EH (cell line): ENCODE results near the gene RFX4.
"Not testable (repeated sequence)": the region's sequence is repeated elsewhere in the genome, so short reads cannot be mapped to it uniquely, and the experiment has no call there.

Experiments used
- DNase-seq: peaks from one replicate; pipeline ENCODE4 v3.0.0-alpha.2; 2015; ENCODE audit warnings: low read depth

Gene RFX4

DNA sequence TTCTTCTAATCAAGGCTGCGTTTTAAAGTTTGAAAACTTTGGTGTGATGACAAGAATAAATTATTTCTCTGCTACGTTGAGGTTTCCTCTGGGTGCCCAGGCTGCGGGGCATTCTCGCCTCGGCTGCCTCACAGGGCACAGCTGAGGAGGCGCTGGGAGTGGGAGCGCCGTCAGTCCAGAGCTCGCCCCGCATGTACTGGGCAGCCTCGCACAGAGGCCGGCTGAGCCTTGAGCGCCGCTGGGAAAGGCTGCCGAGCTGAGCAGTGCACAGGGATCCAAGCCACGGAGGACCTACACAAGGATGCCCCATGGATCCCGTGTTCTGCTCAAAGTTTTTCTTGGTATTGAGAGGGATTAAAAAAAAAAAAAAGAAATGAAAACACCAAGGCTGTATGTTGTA lies 11.6 kb downstream of the RFX4 start:
- no peak for DNase-seq

DNA sequence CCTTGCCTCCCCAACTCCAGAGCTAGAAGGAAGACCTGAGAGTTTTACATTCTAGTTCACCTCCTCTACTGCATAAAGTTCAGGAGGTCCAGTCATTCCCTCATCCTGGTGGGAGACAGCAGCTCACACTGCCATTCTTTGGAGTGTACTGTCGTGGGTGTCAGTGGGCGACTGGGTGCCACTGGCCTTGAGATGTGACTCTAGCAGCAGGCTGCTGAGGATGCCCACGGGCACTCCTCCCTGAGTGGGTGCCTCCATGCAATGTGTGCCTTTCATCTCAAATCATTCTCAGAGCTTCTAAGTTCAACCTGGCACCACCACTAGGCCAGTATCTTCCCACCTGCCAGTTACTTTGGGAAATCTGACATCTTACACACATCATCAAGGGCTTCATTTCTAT lies 12.5 kb downstream of the RFX4 start:
- no peak for DNase-seq

DNA sequence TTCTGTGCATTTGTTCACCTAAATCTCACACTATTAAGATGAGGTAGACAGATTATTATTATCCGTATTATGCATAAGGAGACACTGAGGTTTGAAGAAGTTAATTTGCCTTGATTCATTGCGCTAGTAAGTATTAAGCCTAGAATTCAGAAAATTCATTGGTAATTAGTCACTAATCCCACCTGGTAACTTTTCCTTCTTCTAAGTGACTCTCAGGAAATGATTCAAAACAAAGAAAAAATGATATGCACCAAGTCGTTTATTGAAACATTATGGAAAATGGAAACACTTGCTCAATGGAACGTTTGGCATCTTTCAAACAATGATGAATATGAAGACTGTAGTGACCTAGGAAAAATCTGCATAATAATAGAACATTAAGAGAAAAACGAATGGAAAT lies 15.2 kb downstream of the RFX4 start:
- DNase-seq: no peak

DNA sequence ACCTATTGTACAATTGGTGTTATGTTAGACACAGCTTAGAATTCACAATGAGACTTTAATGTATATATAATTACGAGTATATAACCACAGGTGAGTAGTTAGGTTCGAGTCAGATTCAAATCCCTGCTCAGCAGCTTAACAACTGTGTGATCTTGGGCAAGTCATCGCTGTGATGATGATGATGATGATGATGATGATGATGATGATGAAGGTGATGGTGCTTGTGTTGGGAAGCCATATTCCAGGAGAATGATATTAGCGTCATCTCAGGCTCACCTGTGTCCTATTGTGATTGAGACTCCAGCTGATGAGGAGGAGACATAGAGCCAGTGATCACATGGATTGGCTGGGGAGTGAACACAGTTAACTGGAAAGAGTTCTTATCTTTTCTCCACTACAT lies 16.5 kb downstream of the RFX4 start:
- DNase-seq: no peak

DNA sequence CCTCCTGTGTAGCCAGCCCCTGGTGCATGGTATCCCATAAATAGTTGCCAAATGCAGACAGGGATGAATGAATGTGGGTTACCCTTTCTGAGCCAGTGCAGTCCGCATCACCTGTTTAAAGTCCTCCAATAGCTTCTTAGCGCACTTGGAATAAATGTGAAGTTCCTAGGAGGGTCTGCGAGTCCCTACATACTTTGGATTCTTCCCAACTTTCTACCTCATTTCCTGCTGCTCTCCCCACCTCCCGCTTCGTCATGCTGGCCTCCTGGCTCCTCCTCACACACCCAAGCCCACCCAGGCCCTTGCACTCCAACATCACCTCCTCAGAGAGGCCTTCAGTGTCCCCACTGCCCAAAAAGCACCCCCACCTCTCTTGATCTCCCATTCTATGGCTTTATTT lies 17.7 kb downstream of the RFX4 start:
- no peak for DNase-seq

DNA sequence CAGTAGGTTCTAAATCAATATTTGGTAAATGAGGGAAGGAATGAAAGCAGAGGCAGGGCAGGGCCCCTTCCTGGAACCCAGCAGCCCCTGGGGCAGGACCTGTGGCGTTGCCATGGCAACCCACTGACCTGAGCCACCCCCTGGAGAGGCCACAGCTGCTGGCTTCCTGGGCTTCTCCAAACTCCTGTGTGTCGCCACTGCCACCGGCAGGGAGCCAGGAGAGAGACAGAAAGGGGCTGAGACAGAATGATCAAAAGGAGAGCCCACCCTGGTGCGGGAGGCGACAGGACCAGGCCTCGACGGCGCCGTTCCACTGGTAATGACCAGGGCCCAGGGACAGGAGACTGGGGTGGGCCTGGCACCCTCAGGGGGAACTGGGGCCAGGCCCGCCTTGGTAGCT lies 18.2 kb downstream of the RFX4 start:
- no peak for DNase-seq

DNA sequence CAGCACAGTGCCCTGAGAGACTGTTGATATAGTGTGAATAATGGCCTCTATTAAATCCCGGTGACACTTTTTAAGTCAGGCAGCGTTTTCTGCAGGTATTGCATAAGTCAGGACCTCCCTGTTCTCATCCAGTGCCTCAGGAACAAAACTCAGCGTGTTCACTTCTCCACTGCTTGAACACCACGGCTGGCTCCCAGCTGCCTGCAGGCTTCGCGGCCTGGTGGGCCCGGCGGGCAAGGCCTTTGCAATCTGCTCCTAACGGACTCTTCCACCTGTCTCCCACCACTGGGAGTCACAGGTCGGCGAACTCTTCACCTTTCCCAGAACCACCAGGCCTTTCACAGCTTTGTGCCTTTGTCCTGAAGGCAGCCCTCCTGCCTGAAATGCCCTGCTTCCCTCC lies 18.7 kb downstream of the RFX4 start:
- no peak for DNase-seq

DNA sequence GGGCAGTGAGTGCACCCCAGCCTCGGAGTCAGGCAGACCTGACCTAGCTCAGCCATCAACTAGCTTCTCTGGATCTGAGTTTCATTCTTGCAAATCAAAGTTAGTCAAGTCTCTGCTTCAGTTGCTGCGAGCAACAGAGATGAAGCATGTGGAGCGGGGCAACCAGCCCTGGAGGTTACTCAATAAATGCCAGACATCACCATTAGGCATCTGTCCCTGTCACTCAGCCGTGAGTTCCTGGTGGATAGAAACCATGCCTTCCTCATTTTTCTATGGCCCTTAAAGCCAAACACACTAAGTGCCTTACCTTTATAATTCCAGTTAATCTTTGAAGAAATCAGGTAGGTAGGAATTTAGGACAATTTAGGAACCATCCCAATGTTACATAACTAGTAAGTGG lies 19.3 kb downstream of the RFX4 start:
- no peak for DNase-seq

DNA sequence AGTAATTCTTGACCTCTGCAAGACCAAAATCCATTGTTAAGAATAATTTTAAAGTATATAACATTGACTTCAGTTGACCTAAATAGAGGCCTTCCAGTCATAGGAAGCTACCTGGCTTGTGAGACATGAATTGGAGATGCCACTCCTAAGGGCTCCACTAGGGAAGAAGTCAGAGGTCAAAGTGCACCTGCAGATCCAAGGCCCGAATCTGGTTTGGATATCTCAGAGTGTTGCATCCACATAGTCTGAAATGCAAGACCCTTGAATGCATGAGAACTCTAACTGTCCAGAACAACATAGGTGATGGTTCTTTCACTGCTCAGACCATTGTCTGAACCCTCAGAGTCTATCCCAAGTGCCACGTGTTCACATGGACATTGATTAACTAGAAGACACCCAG lies 22.4 kb downstream of the RFX4 start:
- DNase-seq: no peak

DNA sequence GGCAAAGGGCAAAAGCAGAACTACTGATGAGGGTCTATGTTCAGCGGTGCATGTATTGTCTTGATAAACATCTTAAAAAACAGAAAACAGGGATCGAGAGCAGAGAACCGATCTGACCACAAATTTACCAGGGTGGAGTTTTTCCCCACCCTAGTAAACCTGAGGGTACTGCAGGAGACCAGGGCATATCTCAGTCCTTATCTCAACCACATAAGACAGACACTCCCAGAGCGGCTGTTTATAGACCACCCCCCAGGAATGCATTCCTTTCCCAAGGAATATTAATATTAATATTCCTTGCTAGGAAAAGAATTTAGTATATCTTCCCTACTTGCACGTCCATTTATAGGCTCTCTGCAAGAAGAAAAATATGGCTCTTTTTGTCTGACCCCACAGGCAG lies 37.8 kb downstream of the RFX4 start:
- not testable (repeated sequence) for DNase-seq

DNA sequence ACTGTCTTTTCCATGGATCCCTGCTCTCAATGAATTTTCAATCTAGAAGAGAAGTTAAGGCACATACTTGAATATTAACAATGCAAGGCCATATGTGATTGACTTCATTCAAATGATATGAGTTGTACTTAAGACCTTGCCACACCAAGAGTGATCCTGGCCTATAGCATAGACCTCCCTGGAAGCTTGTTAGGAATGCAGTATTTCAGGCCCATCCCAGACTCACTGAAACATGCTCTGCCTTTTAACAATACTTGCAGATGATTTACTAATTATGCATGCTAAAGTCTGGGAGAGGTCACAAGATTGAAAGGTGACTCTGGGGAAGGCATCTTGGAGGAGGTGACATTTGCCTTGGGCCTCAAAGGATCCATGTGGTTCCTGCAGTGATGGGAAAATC lies 43.2 kb downstream of the RFX4 start:
- DNase-seq: no peak

DNA sequence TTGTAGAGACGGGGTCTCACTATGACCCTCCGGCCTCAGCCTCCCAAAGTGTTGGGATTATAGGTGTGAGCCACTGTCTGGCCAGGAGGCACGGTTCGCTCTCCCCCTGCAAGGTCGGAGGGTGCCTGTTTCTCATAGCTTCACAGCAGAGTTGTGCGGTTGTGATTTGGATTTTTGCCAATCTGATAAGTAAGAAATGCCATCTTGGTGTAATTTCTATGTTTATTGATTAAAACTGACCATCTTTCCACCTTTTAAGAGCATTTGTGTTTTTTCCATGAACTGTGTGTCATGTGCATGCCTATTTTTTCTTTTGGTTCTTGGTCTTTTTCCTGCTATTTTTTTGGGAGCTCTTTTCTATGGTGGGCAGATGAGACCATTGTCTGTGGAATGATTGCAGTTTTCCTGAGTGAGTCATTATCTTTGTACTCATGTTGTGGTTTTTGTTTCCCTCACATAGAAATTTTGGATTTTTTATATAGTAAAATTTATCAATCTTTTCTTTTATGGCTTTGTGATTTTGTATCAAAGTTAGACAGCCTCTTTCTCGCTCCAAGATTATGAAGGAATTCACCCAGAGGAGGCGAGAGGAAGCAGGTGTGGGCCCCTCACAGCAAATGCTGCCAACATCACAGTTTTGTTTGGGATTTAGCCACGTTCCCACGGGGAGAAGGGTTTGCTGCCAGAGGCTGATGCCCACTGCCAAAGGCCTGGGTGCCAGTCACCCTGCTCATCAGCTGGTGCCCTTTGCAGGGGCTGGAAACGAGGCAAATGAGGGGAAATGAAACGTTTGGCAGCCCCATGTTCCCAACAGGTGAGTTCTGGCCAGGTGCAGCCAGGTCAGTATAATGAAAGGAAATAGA lies 47.2 kb downstream of the RFX4 start:
- peak; percentile 48 for DNase-seq

DNA sequence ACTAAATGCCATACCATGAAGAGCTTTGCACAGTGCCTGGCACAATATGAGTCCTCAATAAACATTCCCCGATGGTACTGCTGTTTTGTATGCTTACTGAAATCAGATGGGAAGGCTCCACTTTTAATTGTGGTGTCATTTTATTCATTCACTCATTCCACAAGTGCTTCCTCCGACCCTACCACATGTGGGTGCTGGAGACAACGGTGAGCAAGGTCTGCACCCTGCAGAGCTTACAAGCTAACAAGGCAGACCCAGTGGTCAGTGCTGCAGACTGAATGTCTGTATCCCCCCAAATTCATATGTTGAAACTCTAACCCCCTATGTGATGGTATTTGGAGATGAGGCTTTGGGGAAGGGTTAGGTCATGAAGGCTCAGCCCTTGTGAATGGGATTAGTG lies 48.3 kb downstream of the RFX4 start:
- no peak for DNase-seq

DNA sequence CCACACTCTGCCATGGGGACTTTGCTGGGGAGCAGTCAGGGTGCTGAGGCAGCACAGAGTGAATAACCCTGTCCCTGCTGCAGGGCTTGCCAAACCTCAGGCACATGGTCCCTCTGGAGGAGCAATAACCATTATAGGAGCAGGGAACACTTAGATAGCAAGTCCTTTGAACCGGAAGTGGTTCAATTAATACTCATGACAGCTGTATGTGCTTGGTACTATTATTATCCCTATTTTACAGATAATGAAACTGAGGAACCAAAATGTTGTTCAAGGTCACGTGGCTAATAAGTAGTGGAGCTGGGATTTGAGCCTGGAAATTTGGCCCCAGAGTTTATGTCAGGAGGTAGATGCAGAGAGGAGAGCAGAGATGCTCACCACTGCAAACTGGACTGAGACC lies 49.0 kb downstream of the RFX4 start:
- DNase-seq: no peak

DNA sequence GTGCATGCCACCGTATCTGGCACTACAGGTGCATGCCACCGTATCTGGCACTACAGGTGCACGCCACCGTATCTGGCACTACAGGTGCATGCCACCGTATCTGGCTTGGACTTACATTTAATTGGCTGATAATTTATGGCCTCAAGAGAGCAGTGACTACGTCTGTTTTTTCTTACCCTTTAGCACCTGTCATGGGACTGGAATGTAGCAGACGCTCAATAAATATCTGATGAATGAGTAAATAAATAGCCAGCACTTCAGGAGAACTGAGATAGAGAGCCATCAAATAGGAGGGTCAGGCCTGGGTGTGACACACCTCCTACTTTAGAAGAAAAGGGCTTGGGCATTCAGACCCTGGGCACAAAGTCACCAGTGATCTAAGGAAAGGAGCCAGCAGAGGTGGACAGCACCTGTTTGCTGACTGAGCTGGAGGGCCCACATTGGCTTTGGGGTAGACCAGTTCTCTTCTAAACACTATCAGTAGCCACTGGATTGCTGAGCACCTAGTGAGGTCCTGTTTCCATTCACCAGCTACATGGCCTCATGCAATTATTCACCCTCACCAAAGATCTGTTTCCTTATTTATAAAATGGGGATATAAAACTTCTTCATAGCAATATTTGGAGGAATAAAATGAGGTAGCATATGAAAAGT lies 50.1 kb downstream of the RFX4 start:
- DNase-seq: peak; percentile 31

DNA sequence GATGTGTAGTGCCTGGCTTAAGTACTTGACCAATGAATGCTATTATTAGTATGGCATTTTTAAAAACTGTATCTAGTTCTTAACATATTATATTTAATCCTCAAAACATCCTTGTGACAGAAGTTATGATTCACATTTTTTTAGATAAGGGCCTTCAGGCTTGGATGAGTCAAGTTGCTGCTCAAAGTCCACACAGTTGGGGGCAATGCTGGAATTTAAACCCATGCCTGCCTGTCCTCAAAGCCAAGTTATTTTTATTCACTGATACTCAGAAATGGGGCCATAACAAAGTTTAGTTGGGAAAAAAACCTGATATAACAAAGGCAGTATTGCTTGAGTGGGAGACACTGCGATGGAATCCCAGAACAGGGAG lies 50.6 kb downstream of the RFX4 start:
- DNase-seq: peak; percentile 57

DNA sequence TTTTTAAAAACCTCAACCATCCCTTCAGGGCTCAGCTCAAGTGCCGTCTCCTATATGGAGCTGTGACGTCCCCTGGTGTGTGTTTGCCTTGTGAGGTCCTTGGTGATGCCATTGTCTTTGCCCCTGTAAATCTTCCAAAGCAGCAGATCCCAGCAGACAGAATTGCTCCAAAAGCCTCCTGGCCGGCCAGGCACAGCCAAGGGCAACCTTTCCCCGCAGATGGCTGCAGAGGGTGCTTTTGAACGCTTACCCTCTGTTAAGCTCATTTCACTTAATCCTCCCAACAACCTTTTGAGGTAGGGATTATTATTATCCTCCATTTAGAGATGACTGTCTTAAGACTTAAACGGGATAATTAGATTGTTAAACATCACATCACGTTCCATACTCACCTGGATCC lies 51.4 kb downstream of the RFX4 start:
- DNase-seq: no peak

DNA sequence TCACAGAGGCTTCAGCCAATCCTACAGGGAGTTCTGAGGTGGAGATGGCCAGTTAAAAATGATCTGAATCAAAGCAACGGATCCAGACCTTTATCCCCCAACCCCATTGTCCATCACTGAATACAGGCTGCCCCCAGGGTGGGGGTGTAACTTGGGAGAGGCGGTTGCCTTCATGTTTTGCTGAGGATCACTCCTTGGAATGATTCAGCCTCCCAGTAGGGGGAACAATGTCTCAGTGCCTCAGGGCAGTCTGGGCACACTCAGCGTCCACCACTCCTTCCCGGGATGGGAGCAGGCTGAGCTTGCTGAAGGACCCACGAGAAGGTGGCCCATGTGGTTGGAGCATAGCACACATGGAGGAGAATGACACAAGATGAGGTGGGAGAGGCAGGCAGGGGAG lies 60.2 kb downstream of the RFX4 start:
- peak; percentile 28 for DNase-seq

DNA sequence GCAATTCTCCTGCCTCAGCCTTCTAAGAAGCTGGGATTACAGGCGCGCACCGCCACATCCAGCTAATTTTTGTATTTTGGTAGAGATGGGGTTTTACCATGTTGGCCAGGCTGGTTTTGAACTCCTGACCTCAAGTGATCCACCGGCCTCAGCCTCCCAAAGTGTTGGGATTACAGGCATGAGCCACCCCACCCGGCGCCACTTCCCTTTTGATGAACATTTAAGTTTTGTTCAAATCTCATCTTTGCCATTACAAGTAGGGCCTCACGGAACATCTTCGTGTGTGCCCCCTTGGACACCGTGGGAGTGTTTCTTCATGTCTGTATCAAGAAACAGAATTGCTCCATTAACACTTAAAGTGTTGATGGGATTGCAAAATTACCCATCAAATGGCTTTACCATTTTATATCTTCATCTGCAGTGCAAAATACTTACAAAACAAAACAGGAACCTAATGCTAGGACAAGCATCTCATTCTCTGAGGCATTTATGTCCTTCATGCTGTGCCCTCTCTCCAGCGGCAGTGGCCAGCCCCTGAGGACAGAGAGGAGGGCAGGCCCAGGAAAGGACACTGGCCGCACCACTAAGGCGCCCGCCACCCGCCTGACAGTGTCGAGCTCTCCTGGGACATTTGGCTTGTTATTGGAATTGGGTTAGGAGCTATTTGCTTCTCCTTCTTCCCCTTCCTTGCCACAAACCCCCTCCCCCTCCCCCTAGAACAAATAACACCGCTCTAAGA lies 61.7 kb downstream of the RFX4 start:
- DNase-seq: no peak

DNA sequence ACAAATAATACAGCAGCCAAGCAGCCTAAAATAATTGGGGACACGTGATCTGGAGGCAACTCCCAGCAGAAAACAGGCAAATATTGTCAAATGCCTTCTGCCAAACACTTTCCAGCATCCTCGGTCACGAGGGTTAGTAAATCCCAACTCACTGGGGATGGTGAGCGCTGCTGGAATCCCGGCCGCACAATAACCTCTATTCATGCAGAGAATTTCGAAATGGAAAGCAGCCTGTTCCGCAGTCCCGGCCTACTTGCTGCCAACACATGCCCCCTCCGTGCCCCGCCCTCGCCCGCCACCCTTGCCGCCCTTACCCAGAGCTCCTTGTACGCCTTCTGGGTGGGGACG lies 62.2 kb downstream of the RFX4 start:
- DNase-seq: no peak

DNA sequence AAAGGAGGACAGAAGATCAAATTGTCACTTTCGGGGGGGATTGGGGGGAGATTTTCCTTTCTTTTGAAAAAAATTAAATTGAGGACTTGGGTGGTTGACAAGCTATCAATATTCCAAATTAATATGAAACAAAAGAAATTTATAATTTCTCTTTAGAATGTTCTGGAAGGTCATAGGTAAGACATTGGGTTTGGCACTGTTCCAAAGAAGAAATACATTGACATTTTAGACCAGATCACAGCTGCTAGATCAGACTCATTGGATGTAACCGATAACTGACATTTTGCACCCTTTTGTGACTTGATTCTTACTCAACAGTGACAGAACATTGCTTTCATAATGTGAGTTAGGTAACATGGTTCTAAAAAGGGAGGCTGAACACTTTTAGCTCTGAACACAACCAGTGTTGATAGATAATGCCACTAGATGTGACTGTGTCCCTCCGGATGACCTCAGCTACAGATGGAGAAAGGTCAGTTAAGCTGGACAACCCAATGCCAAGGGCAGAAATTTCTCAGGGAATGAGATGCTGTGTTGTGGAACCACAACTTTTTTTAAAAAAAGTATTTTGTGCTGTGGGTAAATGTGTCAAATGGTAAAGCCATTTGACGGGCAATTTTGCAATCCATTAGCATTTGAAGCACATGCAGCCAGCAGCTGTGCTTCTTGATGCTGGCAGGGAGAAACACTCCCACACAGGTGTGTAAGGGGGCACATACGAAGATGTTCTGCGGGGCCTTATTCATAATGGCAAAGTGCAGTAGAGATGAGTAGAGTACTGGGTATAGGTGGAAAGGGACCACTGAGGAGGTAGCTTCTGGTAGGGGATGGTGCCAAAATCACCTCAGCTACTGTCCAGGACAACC lies 62.9 kb downstream of the RFX4 start:
- DNase-seq: no peak

DNA sequence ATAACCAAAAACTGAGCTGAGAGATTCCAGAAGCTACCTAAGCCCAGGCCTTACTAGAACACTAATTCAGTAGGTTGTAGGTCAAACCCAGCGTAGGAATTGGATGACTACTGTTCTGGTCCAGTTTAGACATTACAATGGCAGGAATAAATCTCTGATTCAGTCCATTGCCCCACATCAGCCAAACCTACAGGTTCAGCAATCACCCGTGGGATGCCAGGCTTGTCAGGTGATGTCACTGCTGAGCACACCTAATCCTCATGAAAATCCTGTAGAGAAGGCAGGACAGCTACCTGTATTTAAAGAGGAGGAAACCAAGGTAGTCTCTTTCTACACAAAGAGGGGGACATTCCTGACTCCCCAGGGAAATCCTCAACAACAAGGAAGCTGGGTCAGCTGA lies 63.7 kb downstream of the RFX4 start:
- no peak for DNase-seq
